Smooth muscle cell of the pulmonary artery (primary cell): Measurements from ENCODE around the gene USP21. TPM values are rescaled to one million over a fixed set of nuclear protein-coding genes. Genes with fewer than 3 reads are reported as not detected.

ENCODE experiments used
- total RNA-seq: library from RNA; depleted of rRNA; stranded (reverse); fragments of >200 nt; gene quantifications from 2 replicates; pipeline ENCODE4 v1.2.3, GENCODE V29; 2014

The USP21 gene
- 12.3 and 13.6 TPM in 2 replicates for total RNA-seq

GRCh38 chr1:161159087-161159912 lies at the start of gene USP21:
USP21 (plus strand) TSS chr1:161159500; CDS start chr1:161160641, 1,141 bp downstream.

GRCh38 chr1:161117759-161118581 lies 41.3 kb upstream of the USP21 start, which contains the start of the genes NIT1 and PFDN2:
NIT1 (plus strand) TSS chr1:161118105; CDS start chr1:161118177, 72 bp downstream.
PFDN2 (minus strand) TSS chr1:161118037; CDS start chr1:161118026, 11 bp downstream.

GRCh38 chr1:161132410-161133219 lies 26.7 kb upstream of the USP21 start, which contains the start of gene DEDD:
DEDD (minus strand) TSS chr1:161132667; CDS start chr1:161124462, 8,205 bp downstream.

GRCh38 chr1:161153682-161154337 lies 5.5 kb upstream of the USP21 start, which contains the start of gene UFC1:
UFC1 (plus strand) TSS chr1:161153978; CDS start chr1:161153998, 20 bp downstream.

GRCh38 chr1:161165742-161166668 lies 6.7 kb downstream of the USP21 start, which contains the start of gene PPOX:
PPOX (plus strand) TSS chr1:161166426; CDS start chr1:161166848, 422 bp downstream.

GRCh38 chr1:161177112-161177935 lies 18.0 kb downstream of the USP21 start, which contains the start of gene B4GALT3:
B4GALT3 (minus strand) TSS chr1:161177507; CDS start chr1:161176060, 1,447 bp downstream.

GRCh38 chr1:161198897-161199431 lies 39.7 kb downstream of the USP21 start, which contains the start of gene ADAMTS4:
ADAMTS4 (minus strand) TSS chr1:161199054; CDS start chr1:161198627, 427 bp downstream.

GRCh38 chr1:161201836-161202712 lies 42.8 kb downstream of the USP21 start, which contains the start of gene NDUFS2:
NDUFS2 (plus strand) TSS chr1:161202367; CDS start chr1:161202386, 19 bp downstream.

GRCh38 chr1:161215076-161215475 lies 55.8 kb downstream of the USP21 start, which contains the start of gene FCER1G:
FCER1G (plus strand) TSS chr1:161215295; CDS start chr1:161215322, 27 bp downstream.

Other genes starting within 250 kb of the USP21 start
- gene ITLN2, start 204.7 kb upstream of the USP21 start, total RNA-seq = 0.52 and 0.69 TPM in 2 replicates
- 8.5 and 10.0 TPM in 2 replicates for gene F11R, start 138.3 kb upstream of the USP21 start, total RNA-seq
- 7.6 and 10.1 TPM in 2 replicates for gene TSTD1, start 120.5 kb upstream of the USP21 start, total RNA-seq
- gene USF1, start 113.5 kb upstream of the USP21 start, total RNA-seq = 46.3 and 47.7 TPM in 2 replicates
- gene ARHGAP30, start 89.6 kb upstream of the USP21 start, total RNA-seq = not detected in 2 replicates
- 0.07 and 0.13 TPM in 2 replicates for gene NECTIN4, start 69.9 kb upstream of the USP21 start, total RNA-seq
- gene KLHDC9, start 61.1 kb upstream of the USP21 start, total RNA-seq = 0.98 and 1.2 TPM in 2 replicates
- 20.5 and 23.6 TPM in 2 replicates for gene PFDN2, start 41.5 kb upstream of the USP21 start, total RNA-seq
- 25.5 and 26.2 TPM in 2 replicates for gene NIT1, start 41.4 kb upstream of the USP21 start, total RNA-seq
- gene DEDD, start 26.8 kb upstream of the USP21 start, total RNA-seq = 33.2 and 35.8 TPM in 2 replicates
- 79.2 and 79.4 TPM in 2 replicates for gene UFC1, start 5.5 kb upstream of the USP21 start, total RNA-seq
- gene PPOX, start 6.9 kb downstream of the USP21 start, total RNA-seq = 7.4 and 10.0 TPM in 2 replicates
- gene B4GALT3, start 18.0 kb downstream of the USP21 start, total RNA-seq = 32.5 and 45.2 TPM in 2 replicates
- 2.1 and 14.7 TPM in 2 replicates for gene ADAMTS4, start 39.6 kb downstream of the USP21 start, total RNA-seq
- 154 and 159 TPM in 2 replicates for gene NDUFS2, start 42.9 kb downstream of the USP21 start, total RNA-seq
- gene FCER1G, start 55.8 kb downstream of the USP21 start, total RNA-seq = not detected in 2 replicates
- gene APOA2, start 64.1 kb downstream of the USP21 start, total RNA-seq = not detected in 2 replicates
- 9.9 and 10.5 TPM in 2 replicates for gene TOMM40L, start 66.6 kb downstream of the USP21 start, total RNA-seq
- gene NR1I3, start 78.7 kb downstream of the USP21 start, total RNA-seq = not detected in 2 replicates
- 0.26 TPM in 1 of 2 replicates, not detected in the other for gene PCP4L1, start 99.2 kb downstream of the USP21 start, total RNA-seq
- gene MPZ, start 150.5 kb downstream of the USP21 start, total RNA-seq = 0.89 and 2.2 TPM in 2 replicates
- gene SDHC, start 154.9 kb downstream of the USP21 start, total RNA-seq = 33.0 and 49.3 TPM in 2 replicates
- not detected in 2 replicates for gene CFAP126, start 208.4 kb downstream of the USP21 start, total RNA-seq